Spinal cord (tissue), 10 donors: ENCODE measurements around the gene PNPLA3. TPM values are rescaled to one million over a fixed set of nuclear protein-coding genes. Genes with fewer than 3 reads are reported as not detected.

Experiments used
- DNase-seq, 6 donors: peaks; one replicate each; pipeline versions ENCODE4 v3.0.0 to v3.0.0-alpha.2; 2013 to 2015; ENCODE audit warnings: low spot score in 6 of 6, low read depth in 4 of 6
- H3K27ac ChIP-seq: one replicate; pipeline ENCODE4 v1.5.1; 2013; ENCODE audit warnings: low read depth, low read length, control low read depth
- H3K27me3 ChIP-seq: one replicate; pipeline ENCODE4 v1.6.1; 2013; ENCODE audit warnings: low read length; ENCODE audit not compliant: control insufficient read depth, insufficient read depth
- H3K36me3 ChIP-seq: one replicate; pipeline ENCODE4 v1.6.1; 2013; ENCODE audit warnings: low read length; ENCODE audit not compliant: control insufficient read depth, insufficient read depth
- H3K4me1 ChIP-seq: one replicate; pipeline ENCODE4 v1.6.1; 2013; ENCODE audit warnings: low read length; ENCODE audit not compliant: control insufficient read depth, insufficient read depth
- H3K4me3 ChIP-seq: one replicate; pipeline ENCODE4 v1.5.1; 2013; ENCODE audit warnings: low read depth, low read length, control low read depth
- H3K9me3 ChIP-seq: one replicate; pipeline ENCODE4 v1.6.1; 2013; ENCODE audit warnings: low read length; ENCODE audit not compliant: control insufficient read depth, insufficient read depth
- WGBS: methylation state at CpG from one replicate; pipeline ENCODE4 v1.1.5; 2013; ENCODE audit warnings: missing lambda C conversion rate; ENCODE audit not compliant: insufficient coverage; 5-methylcytosine and 5-hydroxymethylcytosine counted together
- polyA plus RNA-seq, 2 donors: library from polyadenylated mRNA; unstranded; fragments of 120-200 nt; gene quantifications; one replicate each; pipeline ENCODE4 v1.2.1, GENCODE V29; 2013; ENCODE audit not compliant: insufficient read length in 2 of 2
- total RNA-seq, 2 donors: library from RNA; depleted of rRNA in 1 of 2; stranded (reverse); fragments of 120-200 nt in 1 of 2; fragments of >200 nt in 1 of 2; gene quantifications; one replicate each; pipeline versions ENCODE4 v1.2.3 to v1.2.4, GENCODE V29; 2013 to 2014
- donor health status: healthy.

Gene PNPLA3
- total and polyA plus RNA-seq, 4 donors: 2.6 to 12.1 (median 8.0) TPM

DNA sequence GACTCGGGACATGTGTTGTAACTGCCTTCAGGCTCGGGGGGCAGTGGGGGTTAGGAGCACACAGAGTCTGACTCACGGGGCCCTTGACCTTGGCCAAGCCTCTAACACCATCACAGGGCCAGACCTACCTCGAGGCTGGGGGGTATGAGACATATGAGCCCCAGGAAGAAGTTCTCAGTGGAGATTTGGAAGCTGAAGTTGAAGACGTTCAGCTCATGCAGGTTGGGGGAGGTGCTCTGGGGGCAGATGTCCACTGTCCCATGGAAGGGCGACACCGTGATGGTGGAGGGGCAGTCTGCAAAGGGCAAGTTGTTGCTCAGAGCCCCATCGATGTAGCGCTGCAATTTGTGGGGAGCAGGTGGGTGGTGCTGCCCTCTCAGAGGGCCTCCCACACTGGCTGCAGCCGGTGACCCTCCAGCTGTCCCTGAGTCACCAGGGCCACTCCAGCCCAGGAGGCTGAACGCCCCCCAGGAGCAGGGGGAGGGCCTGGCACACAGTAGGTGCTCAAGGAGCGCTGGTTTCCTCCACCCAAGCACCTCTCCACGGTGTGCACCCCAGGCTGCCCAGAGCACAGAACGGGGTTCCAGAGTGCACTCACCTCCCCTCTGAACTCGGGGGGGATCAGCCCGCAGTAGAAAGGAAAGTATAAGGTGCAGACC, 34.3 kb upstream of the PNPLA3 start:
- peaks cover 42% of the 10 kb centered on the region for H3K27me3 ChIP-seq
- 73% methylated on average over 11 of the region's 16 CpGs for WGBS
- no peak overlapping the region for H3K27ac ChIP-seq
- no peak for DNase-seq
- peaks cover 14% of the 10 kb centered on the region for H3K4me1 ChIP-seq
- H3K36me3 ChIP-seq: no peaks in the 10 kb centered on the region
- no peak overlapping the region for H3K4me3 ChIP-seq
- H3K9me3 ChIP-seq: no peaks in the 10 kb centered on the region

DNA sequence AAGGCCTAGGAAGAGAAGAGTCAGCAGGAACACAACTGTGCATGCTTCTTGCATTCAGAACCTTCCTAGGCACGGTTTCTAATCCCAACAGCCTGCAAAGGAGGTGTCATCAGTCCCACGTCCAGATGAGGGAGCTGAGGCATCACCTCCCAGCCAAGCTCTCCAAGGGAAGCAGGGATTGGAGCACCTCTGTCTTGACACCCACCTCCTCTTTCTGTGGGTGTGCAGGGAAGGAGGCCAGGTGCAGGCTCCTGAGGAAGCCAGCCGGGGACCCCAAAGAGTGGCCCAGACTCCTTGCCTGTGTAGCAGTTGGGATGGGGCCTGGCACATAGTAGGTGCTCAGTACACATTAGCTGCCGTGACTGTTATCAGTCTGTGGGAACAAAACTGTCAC, 33.7 kb upstream of the PNPLA3 start:
- 52% methylated on average over 2 of the region's 4 CpGs for WGBS
- H3K27me3 ChIP-seq: peaks cover 42% of the 10 kb centered on the region

DNA sequence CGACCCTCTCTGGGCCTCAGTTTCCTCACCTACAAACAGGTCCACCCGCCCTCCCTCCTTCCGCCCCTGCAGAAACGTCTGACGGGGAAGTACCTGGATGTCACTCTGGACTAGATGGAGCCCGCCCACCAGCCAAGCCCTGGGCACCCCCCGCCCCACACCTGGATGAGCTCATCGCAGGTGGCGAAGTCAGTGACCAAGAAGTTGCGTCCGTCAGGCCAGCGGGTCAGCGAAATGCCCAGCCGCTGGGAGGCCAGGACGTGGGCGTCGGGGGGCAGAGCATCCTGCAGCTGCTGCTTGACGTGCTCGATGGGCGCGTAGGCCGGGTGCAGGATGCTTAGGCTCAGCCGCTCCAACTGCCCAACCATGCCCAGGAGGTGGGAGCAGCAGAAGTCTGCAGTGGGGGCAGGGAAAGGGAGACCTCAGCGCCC, 32.7 kb upstream of the PNPLA3 start:
- peaks cover 14% of the 10 kb centered on the region for H3K4me1 ChIP-seq
- 23% methylated on average over 24 of the region's 24 CpGs for WGBS
- H3K27ac ChIP-seq: no peak overlapping the region
- no peaks in the 10 kb centered on the region for H3K36me3 ChIP-seq
- H3K4me3 ChIP-seq: no peak overlapping the region
- no peak for DNase-seq
- H3K27me3 ChIP-seq: peaks cover 42% of the 10 kb centered on the region
- no peaks in the 10 kb centered on the region for H3K9me3 ChIP-seq

More for the DNA sequence above, 33.7 kb upstream of the PNPLA3 start:
- Histone ChIP-seq H3K4me1 (peaks cover 14% of the 10 kb centered on the region), H3K4me3 (no peak overlapping the region), H3K36me3 (no peaks in the 10 kb centered on the region), H3K27ac (no peak overlapping the region), H3K9me3 (no peaks in the 10 kb centered on the region)
- no peak for DNase-seq

DNA sequence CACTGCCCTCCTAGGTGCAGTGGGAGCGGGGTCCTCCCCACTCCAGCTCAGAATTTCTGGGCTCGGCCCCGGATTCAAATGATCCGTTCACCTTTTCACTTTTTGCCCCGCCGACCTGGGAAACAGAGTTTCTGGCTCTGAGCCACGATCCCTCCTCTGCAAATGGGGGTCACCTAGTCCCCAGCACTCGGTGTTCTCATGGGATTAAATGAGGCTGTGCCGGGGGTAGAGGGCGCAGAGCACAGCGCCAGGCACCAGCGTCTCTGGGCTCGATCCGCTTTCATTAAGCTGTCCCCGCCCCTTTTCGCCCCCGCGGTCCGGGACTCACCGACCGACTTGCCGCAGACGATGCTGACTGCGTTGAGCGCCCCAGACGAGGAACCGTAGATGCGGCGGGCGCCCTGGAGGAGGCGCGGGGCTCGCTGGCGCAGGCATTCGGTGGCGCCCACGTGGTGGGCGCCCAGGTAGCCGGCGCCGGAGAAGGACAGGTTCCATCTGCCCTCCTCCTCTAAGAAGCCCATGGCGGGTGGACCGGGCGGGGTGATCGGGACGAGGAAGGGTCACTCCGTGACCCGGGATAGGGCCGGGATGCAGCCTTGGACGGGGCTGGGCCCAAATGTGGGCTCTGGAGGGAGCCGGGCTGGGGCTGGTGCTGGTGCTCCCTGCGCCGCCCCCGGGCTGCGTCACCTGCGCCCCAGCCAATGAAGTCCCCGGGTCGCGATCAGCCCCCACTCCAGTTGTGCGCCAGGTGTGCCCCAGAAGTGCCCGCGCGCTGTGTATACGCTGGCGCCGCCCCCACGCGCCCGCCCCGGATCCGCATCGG, 32.0 kb upstream of the PNPLA3 start, which contains the start of gene PNPLA5:
PNPLA5 (minus strand) TSS at position 654 of the 823 bp plus-strand sequence; CDS start at position 521, 133 bp downstream.
- Histone ChIP-seq H3K27me3 (peaks cover 42% of the 10 kb centered on the region), H3K36me3 (no peaks in the 10 kb centered on the region), H3K4me3 (no peak within 1 kb of the TSS), H3K4me1 (peaks cover 14% of the 10 kb centered on the region), H3K9me3 (no peaks in the 10 kb centered on the region), H3K27ac (no peak within 1 kb of the TSS)
- 2% methylated on average over 72 of the region's 72 CpGs for WGBS
- peak in 1 of 6 donors; percentile 56 for DNase-seq

DNA sequence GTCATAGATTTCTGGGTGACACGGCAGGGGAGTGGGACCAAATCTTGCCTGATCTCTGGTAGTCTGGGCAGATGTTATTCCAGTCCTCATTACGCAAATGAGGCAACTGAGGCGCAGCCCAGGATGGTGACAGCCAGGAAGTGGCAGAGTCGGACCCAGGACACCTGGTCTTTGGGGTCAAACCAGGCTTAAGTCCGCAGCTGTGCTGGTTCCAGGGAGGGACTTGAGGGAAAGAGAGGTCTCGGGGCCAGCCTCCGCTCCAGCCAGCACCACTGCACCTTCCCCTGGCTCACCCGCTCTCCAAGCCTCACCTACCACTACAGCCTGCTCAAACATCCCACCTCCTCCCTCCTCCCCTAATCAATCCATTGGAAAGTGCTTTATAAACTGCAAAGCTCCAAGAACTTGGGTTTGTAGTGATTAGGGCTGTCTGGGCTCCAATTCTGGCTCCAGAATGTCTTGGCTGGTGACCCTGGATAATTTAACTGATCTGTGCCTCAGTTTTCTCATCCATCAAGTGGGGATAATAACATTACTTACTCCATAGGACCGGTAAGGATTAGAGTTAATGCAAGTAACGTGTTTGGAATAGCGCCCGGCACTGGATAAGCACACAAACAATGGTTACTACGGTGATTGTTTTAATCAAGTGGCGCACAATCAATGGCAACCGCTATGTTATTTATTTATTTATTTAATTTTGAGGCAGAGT, 31.3 kb upstream of the PNPLA3 start:
- no peak for DNase-seq
- no peak overlapping the region for H3K4me3 ChIP-seq

DNA sequence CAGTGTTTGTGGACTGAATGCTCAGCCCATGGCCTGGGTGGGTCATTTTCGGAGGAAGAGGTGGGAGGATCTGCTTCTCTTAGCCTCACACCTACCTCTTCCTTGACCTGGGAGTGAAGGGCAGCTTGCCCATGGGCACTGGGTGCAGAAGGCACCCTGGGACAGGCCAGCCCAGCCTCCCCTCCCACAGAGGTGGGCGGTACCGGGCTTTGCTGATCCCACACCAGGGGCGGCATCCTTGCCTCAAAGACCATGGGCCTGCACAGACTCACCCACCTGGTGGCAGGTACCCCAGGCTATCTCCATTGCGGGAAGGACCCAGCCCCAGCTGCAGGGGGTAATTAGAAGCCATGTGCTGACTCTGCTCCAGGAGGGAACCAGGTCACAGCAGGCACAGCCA, 30.3 kb upstream of the PNPLA3 start:
- Histone ChIP-seq H3K4me3 (no peak overlapping the region), H3K9me3 (no peaks in the 10 kb centered on the region), H3K4me1 (peaks cover 14% of the 10 kb centered on the region), H3K27ac (no peak overlapping the region), H3K27me3 (peaks cover 40% of the 10 kb centered on the region), H3K36me3 (no peaks in the 10 kb centered on the region)
- no peak for DNase-seq
- WGBS: 90% methylated on average over 4 of the region's 5 CpGs

More for the DNA sequence above, 31.3 kb upstream of the PNPLA3 start:
- Histone ChIP-seq H3K9me3 (no peaks in the 10 kb centered on the region), H3K36me3 (no peaks in the 10 kb centered on the region), H3K27ac (no peak overlapping the region), H3K27me3 (peaks cover 42% of the 10 kb centered on the region), H3K4me1 (peaks cover 14% of the 10 kb centered on the region)
- 4% methylated on average over 5 of the region's 15 CpGs for WGBS

DNA sequence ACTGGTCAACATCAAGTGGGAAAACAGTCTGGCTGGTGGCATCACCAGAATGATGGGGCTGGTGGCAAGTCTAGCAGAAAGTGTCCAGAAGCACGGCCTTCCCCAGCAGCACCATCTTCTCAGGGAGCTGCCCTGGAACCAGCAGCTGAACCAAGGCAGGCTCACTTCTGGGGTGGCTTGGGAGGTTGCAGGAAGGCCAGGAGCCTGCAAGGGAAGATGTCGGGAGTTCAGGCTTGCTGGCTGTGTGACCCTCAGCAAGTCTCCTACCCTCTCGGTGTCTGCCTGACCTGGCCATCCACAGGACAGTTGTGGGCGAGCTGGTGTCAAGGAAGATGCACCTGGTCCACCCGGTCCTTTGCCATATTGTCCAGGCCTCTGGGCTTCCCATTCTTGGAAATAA, 29.5 kb upstream of the PNPLA3 start:
- H3K36me3 ChIP-seq: no peaks in the 10 kb centered on the region
- H3K9me3 ChIP-seq: no peaks in the 10 kb centered on the region
- H3K4me3 ChIP-seq: no peak overlapping the region
- H3K4me1 ChIP-seq: peaks cover 14% of the 10 kb centered on the region
- H3K27ac ChIP-seq: no peak overlapping the region
- no peak for DNase-seq
- H3K27me3 ChIP-seq: peaks cover 33% of the 10 kb centered on the region
- 83% methylated on average over 3 of the region's 5 CpGs for WGBS

DNA sequence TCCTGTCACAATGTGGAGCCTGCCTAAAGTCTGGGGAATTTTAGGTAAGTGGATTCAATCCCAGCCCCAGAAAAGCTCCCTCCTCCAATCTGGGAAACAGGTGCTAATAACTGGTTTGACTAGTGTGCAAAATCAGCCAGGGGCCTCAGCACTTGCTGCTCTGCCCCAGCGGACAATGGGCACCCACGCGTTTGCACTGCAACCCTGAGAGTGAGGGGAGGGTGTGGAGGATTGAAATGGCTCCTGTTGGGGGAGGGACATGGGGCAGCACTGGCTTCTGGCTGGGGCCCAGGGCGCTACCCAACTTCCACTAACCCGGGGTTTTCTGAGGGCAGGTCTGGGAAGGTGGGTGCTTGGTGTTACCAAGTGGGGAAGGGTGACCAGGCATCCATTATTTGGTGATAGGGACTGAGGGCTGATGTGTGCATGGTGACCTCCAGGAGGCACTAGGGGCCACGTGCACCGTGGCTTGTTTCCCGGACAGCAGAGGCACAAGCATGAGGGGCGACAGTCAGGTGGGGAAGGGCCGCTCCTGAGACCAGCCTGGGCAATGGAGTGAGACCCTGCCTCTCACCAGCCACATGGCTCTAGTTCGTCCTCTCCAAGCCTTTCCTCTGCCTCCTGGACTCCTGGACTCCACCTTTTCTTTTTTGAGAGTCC, 27.5 kb upstream of the PNPLA3 start:
- Histone ChIP-seq H3K4me3 (no peak overlapping the region), H3K4me1 (peaks cover 12% of the 10 kb centered on the region), H3K9me3 (no peaks in the 10 kb centered on the region), H3K36me3 (no peaks in the 10 kb centered on the region), H3K27me3 (peaks cover 15% of the 10 kb centered on the region), H3K27ac (no peak overlapping the region)
- 31% methylated on average over 9 of the region's 11 CpGs for WGBS
- DNase-seq: no peak

DNA sequence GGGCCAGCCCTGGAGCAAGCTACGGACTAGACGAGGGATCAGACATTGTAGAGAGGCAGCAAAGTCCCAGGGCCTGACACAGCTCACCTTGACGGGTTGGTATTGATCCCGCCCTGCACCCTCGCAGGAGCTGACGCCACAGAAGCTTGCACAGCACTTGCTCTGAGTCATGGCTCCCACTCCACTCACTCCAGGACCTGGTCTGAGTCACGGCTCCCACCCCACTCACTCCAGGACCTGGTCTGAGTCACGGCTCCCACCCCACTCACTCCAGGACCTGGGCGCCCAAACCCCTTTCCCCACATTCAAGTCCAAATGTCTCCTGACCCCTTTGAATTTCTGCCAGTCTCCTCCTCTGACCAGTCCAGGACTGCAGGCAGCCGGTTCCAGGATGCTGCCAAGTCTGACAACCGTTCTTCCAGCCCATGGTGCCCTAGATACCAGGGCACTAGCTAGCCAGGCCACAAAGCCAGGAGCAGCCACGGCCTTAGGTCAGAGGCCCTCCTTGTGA, 25.8 kb upstream of the PNPLA3 start:
- H3K27ac ChIP-seq: no peak overlapping the region
- H3K36me3 ChIP-seq: no peaks in the 10 kb centered on the region
- DNase-seq: no peak
- H3K27me3 ChIP-seq: no peaks in the 10 kb centered on the region
- WGBS: 78% methylated on average over 12 of the region's 12 CpGs
- H3K4me1 ChIP-seq: no peaks in the 10 kb centered on the region
- H3K9me3 ChIP-seq: no peaks in the 10 kb centered on the region
- no peak overlapping the region for H3K4me3 ChIP-seq
